DMS 273 treated with DMSO at 0.1 percent for 48 hours (cell line): ENCODE results near the gene PXMP4.
"Not testable (repeated sequence)": the region's sequence is repeated elsewhere in the genome, so short reads cannot be mapped to it uniquely, and the experiment has no call there.

Experiments used
- DNase-seq: peaks from one replicate; lab custom pipeline; 2025; lab: John Stamatoyannopoulos, UW

PXMP4 gene

DNA sequence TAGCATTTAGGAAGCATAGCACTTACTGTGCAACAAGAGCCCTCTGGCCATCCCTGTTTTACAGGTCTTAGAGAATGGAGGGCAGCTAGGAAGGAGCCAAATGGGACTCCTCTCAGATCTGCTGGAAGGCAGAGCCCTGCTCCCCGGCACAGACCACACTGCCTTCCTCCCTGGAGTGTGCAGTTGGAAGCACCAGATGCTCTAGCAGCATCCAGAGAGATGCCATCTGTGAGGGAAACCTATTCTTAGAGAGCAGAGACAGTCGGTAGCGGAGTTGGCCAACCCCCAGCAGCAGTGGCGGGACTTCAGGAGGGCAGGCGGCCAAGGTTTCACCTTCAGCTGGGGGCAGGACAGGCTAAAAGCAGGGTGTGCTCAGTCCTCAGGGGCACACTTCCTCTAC lies 17.2 kb downstream of the PXMP4 start:
- peak; percentile 98 for DNase-seq

DNA sequence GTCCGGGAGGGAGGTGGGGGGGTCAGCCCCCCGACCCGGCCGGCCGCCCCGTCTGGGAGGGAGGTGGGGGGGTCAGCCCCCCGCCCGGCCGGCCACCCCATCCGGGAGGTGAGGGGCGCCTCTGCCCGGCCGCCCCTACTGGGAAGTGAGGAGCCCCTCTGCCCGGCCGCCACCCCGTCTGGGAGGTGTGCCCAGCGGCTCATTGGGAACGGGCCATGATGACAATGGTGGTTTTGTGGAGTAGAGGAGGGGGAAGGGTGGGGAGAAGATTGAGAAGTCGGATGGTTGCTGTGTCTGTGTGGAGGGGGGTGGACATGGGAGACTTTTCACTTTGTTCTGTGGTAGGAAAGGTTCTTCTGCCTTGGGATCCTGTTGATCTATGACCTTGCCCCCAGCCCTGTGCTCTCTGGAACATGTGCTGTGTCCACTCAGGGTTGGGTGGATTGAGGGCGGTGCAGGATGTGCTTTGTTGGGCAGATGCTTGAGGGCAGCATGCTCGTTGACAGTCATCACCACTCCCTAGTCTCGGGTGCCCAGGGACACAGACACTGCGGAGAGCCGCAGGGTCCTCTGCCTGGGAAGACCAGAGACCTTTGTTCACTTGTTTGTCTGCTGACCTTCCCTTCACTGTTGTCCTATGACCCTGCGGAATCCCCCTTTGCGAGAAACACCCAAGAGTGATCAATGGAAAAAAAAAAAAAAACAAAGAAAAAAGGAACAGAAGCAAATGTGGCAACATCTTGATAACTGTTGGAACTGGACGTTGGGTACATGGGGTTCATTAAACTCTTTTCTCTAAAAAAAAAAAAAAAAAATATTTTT lies 18.3 kb downstream of the PXMP4 start:
- no peak for DNase-seq

DNA sequence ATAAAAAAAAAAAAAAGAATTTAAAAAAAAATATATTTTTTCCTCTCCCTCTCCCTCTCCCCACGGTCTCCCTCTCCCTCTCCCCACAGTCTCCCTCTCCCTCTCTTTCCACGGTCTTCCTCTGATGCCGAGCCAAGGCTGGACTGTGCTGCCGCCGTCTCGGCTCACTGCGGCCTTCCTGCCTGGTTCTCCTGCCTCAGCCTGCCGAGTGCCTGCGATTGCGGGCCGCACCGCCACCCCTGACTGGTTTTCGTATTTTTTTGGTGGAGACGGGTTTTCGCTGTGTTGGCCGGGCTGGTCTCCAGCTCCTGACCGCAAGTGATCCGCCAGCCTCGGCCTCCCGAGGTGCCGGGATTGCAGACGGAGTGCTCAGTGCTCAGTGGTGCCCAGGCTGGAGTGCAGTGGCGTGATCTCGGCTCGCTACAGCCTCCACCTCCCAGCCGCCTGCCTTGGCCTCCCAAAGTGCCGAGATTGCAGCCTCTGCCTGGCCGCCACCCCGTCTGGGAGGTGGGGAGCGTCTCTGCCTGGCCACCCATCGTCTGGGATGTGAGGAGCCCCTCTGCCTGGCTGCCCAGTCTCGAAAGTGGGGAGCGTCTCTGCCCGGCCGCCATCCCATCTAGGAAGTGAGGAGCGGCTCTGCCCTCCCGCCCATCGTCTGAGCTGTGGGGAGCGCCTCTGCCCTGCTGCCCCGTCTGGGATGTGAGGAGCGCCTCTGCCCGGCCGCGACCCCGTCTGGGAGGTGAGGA lies 19.2 kb downstream of the PXMP4 start:
- not testable (repeated sequence) for DNase-seq

DNA sequence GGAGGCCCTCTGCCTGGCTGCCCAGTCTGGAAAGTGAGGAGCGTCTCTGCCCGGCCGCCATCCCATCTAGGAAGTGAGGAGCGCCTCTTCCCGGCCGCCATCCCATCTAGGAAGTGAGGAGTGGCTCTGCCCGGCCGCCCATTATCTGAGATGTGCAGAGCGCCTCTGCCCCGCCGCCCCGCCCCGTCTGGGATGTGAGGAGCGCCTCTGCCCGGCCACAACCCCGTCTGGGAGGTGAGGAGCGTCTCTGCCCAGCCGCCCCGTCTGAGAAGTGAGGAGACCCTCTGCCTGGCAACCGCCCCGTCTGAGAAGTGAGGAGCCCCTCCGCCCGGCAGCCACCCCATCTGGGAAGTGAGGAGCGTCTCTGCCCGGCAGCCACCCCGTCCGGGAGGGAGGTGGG lies 21.1 kb downstream of the PXMP4 start:
- DNase-seq: not testable (repeated sequence)

DNA sequence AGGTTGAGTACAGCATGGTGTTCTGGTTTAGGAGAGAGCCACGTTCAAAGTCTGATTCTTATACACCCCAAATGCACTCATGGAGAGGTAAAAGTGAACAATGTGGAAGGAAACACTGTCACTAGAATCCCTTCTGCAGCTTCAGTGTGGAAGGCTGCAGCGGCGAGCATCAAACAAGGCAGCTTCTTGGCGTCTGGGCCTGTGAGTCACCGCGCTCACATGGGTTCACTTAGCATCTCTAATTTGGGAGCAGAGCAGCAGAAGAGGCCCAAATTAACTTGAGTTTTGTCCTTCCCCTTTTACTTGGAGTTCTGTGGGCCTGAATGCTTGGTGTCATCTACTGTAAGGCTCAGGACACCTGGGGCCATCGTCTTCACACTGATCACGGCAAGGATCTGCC lies 23.0 kb downstream of the PXMP4 start:
- no peak for DNase-seq

DNA sequence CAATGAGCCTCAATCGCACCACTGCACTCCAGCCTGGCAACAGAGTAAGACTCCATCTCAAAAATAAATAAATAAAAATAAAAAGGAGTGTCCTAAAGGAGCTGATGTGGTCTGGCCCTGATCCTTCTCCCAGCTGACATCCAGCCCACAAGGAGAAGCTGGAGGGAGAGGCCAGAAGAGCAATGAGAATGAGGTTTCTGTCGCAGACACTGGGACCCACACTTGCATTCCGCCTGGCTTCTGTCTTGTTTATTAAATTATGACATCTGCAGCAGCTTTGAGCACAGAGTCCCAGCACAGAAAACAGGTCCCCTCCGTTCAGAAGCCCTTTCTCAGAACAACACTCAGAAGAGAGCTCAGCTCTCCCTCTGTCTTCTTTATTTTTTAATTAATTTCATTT lies 23.7 kb downstream of the PXMP4 start:
- no peak for DNase-seq

DNA sequence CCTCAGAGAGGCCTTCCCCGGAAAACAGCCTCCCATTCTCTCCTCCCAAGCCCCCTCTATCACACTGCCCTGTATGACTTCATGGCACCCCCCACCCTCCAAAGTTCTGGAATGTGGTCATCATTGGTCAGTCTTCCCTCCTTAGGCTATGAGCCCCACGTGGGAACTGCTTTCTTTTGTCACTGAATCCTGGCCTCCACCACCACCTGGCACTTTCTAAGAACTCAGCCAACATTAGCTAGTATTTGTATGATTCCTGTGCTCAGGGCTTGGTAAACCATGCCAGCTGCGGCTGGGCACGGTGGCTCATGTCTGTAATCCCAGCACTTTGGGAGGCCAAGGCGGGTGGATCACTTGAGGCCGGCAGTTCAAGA lies 25.5 kb downstream of the PXMP4 start:
- DNase-seq: peak; percentile 12

DNA sequence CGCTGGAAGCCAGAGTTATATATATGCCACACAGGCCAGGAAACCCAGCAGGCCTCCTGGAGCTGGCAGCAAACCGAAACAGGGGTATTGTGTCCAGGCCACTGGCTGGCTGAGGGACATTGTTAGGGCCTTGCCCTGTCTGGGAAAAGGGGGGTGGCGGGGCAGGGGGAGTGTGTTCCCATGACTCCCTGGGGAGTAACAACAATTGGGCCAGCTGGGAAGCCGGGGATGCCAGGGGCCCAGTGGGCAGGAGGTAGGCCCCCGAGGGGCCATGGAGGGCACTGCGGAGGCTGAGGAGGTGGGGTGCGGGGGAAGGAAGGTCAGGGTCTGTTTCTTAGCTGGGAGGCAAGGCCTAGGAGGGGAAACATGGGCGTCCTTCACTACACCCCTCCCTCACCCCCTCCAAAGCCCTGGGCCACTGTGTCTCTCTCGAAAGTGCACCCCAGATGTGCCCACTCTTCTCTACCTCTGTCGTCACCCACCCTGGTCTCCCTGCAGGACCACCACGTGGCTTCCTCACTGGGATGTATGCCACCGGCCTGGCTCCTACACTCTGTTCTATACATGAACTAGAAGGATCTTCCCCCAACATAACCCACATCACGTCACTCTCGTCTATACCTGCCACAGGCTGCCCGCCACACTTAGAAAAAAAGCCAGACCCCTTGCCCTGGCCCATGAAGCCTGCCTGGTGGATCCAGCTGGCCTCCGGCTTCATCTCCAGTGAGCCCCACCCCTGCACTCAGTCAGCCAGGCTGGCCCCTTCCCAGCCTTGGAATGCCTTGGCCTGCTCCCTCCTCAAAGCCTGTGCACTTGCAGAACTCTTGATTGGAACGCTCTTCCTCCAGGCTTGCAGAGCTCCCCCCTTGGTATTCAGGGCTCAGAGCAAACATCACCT lies 26.1 kb downstream of the PXMP4 start:
- no peak for DNase-seq

DNA sequence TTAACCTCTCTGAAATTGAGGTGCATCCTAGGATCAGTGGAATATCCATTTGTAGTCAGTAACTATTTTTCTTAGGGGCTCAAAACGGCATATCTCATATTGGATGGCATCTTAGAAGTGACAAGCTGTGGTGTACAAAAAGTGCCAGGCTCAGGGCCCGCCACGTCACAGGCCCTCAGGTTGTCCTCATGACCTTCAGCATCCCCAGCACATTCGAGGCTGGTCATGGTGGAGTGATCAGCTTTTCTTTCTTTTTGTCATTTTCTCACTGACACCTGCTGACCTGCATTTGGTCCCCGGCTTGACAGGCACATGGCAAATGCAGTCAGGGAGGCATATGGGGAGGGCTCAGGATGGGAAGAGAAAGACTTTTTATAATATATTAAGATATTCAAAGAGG lies 26.8 kb downstream of the PXMP4 start:
- DNase-seq: no peak

DNA sequence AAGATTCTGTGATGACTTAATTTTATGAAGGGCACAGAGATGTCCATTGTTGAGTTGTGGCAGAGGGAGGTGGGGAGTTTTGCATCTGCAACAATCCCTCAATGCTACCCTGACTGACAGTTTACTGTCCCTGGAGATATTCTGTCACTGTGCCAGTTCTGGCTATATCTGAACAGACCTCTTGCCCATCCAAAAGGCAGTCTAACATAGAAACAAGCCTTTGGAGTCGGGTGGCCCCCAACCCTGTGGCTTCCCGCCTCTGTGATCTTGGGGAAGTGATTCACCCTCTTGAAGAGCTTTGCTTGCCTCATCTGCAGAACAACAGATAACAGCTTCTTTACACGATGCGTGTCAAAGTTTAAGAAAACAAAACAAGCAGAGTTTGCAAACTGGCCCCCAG lies 30.1 kb downstream of the PXMP4 start:
- DNase-seq: no peak

DNA sequence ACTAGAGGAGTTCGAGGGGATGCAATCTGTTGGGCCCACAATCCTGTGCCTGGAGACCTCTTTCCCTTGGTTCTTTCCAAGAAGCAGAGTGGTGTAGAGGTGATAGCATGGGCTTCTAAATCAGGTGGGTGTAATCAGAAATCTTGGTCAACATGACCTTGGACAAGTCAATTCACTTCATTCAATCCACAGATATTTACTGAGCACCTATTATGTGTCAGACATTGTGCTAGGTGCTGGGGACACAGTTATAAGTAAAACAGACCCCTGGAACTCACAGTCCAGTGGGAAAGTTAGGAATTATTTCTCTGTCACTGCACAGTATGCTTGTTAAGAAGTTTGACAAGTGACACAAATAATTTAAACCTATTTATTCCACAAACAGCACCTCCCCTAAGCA lies 30.6 kb downstream of the PXMP4 start:
- no peak for DNase-seq

DNA sequence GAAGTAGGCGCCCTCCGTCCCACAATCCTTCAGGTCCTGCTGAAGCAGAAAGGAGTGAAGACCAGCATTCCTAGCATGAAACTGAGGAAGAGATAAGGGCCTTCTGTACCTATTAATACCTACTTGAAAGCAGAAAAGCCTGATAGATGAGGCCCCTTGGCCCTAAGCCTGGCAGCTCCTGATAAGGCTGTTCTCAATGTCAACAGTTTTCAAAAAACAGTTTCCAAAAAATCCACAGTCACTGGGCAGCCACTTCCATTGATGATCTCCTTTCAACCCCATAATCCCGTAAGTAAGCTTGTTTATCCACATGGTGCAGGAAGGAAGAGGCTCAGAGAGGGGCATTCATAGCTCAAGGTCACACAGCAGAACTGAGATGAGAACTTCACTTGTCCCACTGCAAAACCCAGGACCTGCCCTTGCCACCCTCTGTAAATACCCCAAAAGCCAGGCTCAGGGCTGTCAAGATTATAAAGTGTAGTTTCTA lies 31.1 kb downstream of the PXMP4 start:
- DNase-seq: no peak

DNA sequence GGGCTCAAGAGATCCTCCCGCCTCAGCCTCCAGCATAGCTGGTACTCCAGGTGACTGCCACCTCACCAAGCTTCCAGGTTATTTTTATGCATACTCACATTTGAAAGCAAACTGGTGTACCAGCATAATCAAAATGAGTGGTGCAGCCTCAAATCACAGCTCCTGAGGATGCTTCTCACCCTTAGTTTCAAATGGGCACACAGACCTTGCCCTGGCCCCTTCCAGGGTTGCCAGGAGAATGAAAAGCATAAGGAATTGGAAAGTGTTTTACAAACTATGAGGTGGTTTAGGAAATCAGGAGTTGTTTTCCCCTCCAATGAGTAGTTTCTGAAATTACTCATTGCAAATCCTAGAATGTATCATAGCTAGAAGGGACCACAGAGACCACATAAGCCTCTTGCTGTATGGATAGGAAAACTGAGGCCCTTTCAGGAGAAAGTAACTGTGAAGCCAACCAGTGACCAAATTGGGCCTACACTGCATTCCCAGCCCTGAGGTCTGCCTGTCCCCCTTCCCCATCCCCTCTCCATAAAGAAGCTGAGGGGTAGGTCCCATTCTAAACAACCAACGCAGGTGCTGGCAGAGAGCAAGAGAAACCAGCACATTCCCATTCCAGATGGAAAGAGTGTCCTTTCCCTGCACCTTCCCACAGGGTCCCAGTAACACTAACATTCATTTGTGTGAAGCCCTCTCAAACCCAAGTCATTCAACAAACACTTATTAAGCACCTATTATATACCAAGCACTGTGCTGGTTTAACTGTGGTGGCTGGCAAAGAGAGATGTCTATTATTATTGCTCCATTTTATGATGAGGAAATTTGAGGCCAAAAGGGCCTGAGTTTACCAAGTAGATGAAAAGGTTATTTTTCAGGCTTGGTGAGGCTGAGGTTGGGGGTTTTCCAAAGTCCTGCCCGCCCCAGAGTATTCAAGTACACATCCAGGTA lies 31.8 kb downstream of the PXMP4 start:
- no peak for DNase-seq

DNA sequence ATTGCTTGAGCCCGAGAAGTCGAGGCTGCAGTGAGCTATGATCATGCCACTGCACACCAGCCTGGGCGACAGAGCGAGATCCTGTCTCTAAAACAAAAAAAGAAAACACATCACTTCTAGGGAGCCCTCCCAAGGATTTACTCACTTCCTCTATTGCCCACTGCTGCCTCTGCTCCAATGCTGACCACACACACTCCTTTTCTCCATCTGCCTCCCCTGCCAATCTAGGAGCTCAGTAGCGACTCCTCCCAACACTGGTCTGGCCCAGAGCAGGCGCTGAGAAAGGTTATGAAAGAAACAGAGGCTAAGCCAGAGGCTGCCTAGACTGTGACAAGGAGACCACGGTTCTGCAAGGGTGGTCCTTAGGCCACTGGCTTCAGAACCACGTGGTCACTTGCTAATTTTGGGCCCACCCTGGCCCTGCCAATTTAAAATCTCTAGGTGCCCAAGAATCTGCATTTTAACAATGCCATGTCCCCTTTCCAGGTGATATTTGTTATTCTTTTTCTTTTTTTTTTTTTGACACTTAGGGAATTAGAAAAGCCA lies 32.7 kb downstream of the PXMP4 start:
- DNase-seq: no peak

DNA sequence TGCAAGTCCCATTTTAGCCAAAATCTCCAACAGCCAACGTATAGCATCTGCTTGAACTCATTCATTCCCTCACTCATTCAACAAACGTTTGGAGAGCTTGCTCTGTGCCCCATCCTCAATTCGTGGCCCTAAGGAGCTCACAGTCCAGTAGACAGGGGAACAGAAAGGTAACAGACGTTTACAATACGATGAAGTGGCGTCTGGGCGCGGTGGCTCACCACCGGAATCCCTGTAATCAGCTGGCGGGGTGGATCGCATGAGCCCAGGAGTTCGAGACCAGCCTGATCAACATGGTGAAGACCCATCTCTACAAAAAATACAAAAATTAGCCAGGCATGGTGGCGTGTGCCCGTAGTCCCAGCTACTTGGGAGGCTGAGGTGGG lies 33.1 kb downstream of the PXMP4 start:
- no peak for DNase-seq

DNA sequence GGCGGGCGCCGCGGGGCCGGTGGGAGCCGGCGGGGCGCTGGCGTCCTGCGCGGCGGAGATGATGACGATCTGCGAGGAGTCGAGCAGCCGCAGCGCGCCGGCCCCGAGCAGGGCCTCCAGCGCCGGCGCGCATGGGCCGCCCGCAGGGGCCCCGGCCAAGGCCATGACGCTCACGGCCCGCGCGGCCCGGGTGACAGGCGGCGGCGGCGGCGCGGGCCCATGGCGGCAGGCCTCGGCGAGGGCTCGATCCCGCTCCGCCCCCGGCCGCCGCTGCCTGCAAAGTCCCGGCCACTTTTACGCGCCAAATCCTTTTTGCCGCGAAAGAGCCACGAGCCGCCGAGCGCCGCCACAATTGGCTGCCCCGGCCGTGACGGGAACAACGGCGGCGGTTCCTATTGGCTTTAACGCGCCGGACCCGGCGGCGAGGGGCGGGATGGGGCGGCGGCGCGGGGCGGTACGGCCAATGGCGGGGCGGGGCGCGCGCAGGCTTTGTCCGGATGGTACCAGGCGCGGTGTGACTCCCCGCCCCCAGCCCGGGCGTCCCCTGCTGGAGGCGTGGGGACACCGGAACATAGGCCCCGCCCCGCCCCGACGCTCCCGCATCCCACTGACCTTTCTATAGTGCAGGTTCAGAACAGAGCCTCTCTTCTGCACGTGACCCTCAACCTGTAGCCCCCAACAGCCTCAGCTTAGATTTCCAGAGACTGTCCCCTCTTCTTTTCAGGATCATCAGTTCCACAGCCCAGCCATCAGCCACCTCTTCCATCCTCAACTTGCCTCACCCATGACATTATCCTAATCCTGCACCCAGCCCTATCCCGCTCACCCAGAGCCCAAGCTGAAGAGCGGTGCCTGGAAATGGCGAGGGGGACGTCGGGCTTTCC lies 33.8 kb downstream of the PXMP4 start, which contains the start of gene E2F1:
Gene E2F1, minus strand, starts transcription at position 286 of the 884 bp plus-strand sequence. Its CDS starts 121 bp downstream, at position 165.
- DNase-seq: peak; percentile 89

DNA sequence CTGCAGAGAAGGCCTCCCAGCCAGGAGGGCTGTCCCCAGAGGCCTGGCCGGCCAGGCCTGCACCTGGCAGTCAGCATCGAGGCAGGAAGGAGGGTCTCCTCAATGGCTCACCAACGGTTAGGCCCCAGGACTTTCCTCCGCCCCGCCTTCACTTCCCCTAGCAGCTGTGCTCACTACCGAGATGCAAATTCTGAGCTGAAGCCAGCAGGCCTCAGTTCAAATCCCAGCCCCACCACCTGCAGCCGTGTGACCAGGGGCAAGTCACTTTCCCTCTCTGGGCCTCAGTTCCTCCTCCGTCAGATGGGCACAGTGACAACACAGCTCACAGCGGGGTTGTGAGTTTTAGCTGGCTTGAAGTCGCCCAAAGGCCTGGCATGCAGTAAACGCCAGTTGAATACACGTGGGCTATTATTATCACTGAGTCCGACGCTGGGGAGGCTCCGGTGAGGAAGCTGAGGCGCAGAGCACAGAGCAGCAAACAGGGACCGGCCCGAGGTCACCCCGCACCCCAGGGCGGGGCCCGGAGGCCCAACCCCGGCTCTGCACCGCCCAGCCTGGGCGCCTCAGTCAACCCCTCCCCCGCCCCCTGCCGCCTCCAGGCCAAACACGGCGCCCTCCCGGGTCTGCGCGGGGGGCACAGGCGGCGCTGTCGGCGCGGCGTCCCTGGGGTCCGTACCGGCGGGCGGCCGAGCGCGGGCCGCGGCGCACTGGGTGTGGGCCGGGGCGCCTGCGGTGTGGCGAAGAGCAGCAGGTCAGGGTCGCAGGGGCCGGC lies 34.6 kb downstream of the PXMP4 start:
- DNase-seq: peak; percentile 90

DNA sequence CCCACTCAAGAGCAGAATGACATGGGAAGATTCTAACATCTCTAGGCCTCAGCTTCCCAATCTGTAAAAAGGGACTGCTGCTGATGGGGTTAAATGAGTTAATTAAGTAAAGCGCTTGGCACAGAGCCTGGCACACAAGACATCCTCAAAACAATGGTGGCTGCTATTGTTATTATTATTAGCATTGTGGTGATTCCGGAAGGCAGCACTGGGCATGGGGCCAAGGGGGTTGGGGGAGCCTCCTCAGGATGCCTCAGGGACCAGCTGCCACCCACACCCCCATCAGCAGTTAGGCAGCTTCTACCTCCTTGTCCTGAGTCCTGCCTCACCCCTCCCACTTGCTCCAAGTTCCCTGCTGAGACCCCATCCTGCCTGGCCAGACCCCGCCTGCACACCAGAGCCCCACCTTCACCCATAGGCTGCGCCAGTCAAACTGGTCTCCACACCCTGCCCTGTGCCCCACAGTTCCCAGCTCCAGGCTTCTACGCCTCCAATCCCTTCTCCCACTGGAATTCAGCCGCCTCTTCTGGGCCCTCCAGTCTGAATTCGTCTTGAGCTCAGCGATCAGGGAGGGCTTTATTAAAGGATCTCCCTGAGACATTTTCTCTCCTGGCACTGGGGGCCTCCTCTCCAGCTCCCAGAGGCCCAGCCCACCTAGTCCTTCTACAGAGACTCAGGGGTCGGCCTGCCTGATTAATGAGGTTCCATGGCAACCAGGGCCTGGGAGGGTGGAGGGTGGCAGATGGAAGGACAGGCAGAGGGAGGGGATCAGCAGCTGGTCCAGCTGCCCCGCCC lies 35.4 kb downstream of the PXMP4 start:
- DNase-seq: peak; percentile 90
